Upper lobe of left lung (tissue), 6 donors: ENCODE measurements around the gene ARRDC4. TPM values are rescaled to one million over a fixed set of nuclear protein-coding genes. Genes with fewer than 3 reads are reported as not detected.

Source experiments
- ATAC-seq, 2 donors: fragments of 200-7000 bp; cut with Tn5 transposase; one replicate each; pipeline ENCODE4 v1.9.1; 2022; ENCODE audit warnings: mild to moderate bottlenecking in 2 of 2, moderate library complexity in 2 of 2; ENCODE audit not compliant: low FRiP score in 2 of 2
- DNase-seq, 2 donors: peaks; one replicate each; pipeline ENCODE4 v3.0.0-alpha.2; 2019 to 2020
- H3K27ac ChIP-seq, 4 donors: fragments of 200-600 bp; sonication (generic); one replicate each; pipeline ENCODE4 v1.5.1; 2016 to 2019
- H3K27me3 ChIP-seq, 4 donors: fragments of 200-600 bp; sonication (generic); one replicate each; pipeline ENCODE4 v1.5.1; 2017 to 2019
- H3K36me3 ChIP-seq, 4 donors: fragments of 200-600 bp; sonication (generic); one replicate each; pipeline ENCODE4 v1.5.1; 2016 to 2019
- H3K4me1 ChIP-seq, 4 donors: fragments of 200-600 bp; sonication (generic); one replicate each; pipeline ENCODE4 v1.5.1; 2018 to 2019
- H3K4me3 ChIP-seq, 4 donors: fragments of 200-600 bp; sonication (generic); one replicate each; pipeline ENCODE4 v1.5.1; 2017 to 2019; ENCODE audit warnings: mild to moderate bottlenecking in 2 of 4, moderate library complexity in 1 of 4
- H3K9me3 ChIP-seq, 4 donors: fragments of 200-600 bp; sonication (generic); one replicate each; pipeline ENCODE4 v1.5.1; 2018 to 2019
- EP300 ChIP-seq, 4 donors: sonication (generic); formaldehyde crosslinking; IDR thresholded peaks; one replicate each; pipeline ENCODE4 v1.5.1; 2017; ENCODE audit warnings: antibody characterized with exemption in 4 of 4, control low read depth in 2 of 4
- POLR2A ChIP-seq, 4 donors: fragments of 450-650 bp; IDR thresholded peaks; one replicate each; pipeline ENCODE4 v1.5.1; 2016 to 2017; ENCODE audit warnings: antibody characterized with exemption in 4 of 4, mild to moderate bottlenecking in 2 of 4
- POLR2AphosphoS5 ChIP-seq, 2 donors: sonication (generic); formaldehyde crosslinking; IDR thresholded peaks; one replicate each; pipeline ENCODE4 v1.5.1; 2017; ENCODE audit warnings: antibody characterized with exemption in 2 of 2
- WGBS, 2 donors: methylation state at CpG; one replicate each; pipeline ENCODE4 v1.1.5; 2017 to 2018; 5-methylcytosine and 5-hydroxymethylcytosine counted together
- total RNA-seq, 6 donors: library from RNA; depleted of rRNA in 4 of 6; stranded (reverse); fragments of >200 nt in 4 of 6; gene quantifications; one replicate each; pipeline versions ENCODE4 v1.1.0 to v1.2.1, GENCODE V29; 2016 to 2021
- TF ChIP-seq, protein P1 (sequence below), 6 experiments: fragments of 450-650 bp in 4 of 6; fragments of 200-600 bp in 2 of 6; sonication (generic) in 2 of 6; IDR thresholded peaks; one replicate each; pipeline ENCODE4 v1.5.1; 2016 to 2019; ENCODE audit warnings: antibody characterized with exemption in 6 of 6
- donor health status: DM: no; HTN: no; CAD: no; lungs with moderate emphysema.
- donor health status: DM: no; HTN: yes; CAD: no; lungs with severe emphysema.

Gene ARRDC4
- total RNA-seq, 6 donors from 2014 or later: 26.3 to 51.3 (median 36.3) TPM

GRCh38 chr15:98001663-98002194 is 41.2 kb downstream of the ARRDC4 start:
- H3K27me3 ChIP-seq: no peaks in the 10 kb centered on the region
- no peak overlapping the region for H3K27ac ChIP-seq
- no peak overlapping the region for H3K4me3 ChIP-seq
- no peaks in the 10 kb centered on the region for H3K9me3 ChIP-seq
- WGBS, 2 donors: 86 to 96% methylated on average over 10 of the region's 10 CpGs
- TF ChIP-seq POLR2AphosphoS5 (IDR thresholded peaks at IDR 0.05): no peak
- TF ChIP-seq, protein P1, sequence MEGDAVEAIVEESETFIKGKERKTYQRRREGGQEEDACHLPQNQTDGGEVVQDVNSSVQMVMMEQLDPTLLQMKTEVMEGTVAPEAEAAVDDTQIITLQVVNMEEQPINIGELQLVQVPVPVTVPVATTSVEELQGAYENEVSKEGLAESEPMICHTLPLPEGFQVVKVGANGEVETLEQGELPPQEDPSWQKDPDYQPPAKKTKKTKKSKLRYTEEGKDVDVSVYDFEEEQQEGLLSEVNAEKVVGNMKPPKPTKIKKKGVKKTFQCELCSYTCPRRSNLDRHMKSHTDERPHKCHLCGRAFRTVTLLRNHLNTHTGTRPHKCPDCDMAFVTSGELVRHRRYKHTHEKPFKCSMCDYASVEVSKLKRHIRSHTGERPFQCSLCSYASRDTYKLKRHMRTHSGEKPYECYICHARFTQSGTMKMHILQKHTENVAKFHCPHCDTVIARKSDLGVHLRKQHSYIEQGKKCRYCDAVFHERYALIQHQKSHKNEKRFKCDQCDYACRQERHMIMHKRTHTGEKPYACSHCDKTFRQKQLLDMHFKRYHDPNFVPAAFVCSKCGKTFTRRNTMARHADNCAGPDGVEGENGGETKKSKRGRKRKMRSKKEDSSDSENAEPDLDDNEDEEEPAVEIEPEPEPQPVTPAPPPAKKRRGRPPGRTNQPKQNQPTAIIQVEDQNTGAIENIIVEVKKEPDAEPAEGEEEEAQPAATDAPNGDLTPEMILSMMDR (IDR thresholded peaks at IDR 0.05): no peak
- ATAC-seq: no peak
- no peaks in the 10 kb centered on the region for H3K4me1 ChIP-seq
- no peak for DNase-seq
- H3K36me3 ChIP-seq: no peaks in the 10 kb centered on the region

DNA sequence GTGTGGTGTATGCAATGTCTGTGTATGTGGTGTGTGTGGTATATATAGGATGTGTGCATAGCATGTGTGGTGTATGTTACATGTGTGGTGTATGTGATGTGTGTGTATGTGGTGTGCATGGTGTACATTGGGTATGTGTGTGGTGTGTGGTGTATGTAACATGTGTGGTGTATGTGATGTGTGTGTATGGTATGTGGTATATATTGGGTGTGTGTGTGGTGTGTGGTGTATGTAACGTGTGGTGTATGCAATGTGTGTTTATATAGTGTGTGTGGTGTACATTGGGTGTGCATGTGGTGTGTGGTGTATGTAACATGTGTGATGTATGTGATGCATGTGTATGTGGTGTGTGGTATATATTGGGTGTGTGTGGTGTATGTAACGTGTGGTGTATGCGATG is 41.9 kb downstream of the ARRDC4 start:
- H3K4me1 ChIP-seq: no peaks in the 10 kb centered on the region

DNA sequence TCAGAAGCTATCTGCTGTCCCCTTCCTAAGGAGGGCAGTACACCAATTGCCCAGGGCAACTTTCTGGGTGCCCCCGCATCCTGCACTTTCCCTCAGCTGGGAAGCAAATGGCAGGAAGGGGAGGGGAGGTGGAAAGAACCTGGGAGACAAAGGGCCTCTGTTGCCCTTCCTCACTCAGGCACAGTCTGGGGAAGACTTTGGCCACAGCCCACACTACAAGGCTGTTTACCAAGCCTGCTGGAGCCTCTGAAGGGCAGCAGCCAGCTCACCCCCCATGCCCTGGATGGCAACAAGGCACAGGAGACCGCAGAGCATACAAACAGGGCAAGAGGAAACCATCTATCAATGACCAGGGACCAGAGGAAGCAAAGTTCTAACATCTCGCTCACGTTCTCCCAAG is 42.4 kb downstream of the ARRDC4 start:
- no peak for TF ChIP-seq POLR2AphosphoS5 (IDR thresholded peaks at IDR 0.05)
- no peak for TF ChIP-seq EP300 (IDR thresholded peaks at IDR 0.05)
- TF ChIP-seq POLR2A (IDR thresholded peaks at IDR 0.05): no peak
- TF ChIP-seq, protein P1 (IDR thresholded peaks at IDR 0.05): no peak
- Histone ChIP-seq H3K4me3 (no peak overlapping the region), H3K27me3 (no peaks in the 10 kb centered on the region), H3K4me1 (no peaks in the 10 kb centered on the region), H3K9me3 (no peaks in the 10 kb centered on the region), H3K36me3 (no peaks in the 10 kb centered on the region), H3K27ac (no peak overlapping the region)
- 74% methylated on average over 3 to 4 of the region's 4 CpGs for WGBS, 2 donors
- no peak for ATAC-seq
- no peak for DNase-seq

More for the DNA sequence above, 41.9 kb downstream of the ARRDC4 start:
- 88 to 91% methylated on average over 3 of the region's 3 CpGs for WGBS, 2 donors
- ATAC-seq (no peak), DNase-seq (no peak)
- Histone ChIP-seq H3K27ac (no peak overlapping the region), H3K9me3 (no peaks in the 10 kb centered on the region), H3K4me3 (no peak overlapping the region), H3K27me3 (no peaks in the 10 kb centered on the region), H3K36me3 (no peaks in the 10 kb centered on the region)
- TF ChIP-seq, protein P1 (IDR thresholded peaks at IDR 0.05): no peak

DNA sequence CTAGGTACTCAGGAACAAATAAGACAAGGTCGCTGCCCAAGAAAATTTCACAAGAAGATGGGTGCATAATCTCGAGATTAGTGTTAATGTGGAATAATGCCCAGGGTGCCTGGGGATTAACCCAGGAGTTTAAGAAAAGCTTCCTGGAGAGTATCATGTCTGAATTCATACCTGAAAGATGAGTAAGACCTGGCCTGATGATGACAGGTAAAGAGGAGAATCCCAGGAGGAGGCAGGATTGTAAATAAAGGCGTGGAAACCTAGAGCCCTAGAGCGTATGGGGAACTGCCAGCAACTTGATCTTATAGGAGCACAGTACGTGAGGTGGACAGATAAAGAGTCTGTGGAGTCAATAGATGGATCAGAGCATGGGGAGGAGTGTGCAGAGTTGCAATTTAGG is 43.0 kb downstream of the ARRDC4 start:
- DNase-seq (no peak), ATAC-seq (no peak)
- Histone ChIP-seq H3K27ac (no peak overlapping the region), H3K4me3 (no peak overlapping the region), H3K36me3 (no peaks in the 10 kb centered on the region), H3K9me3 (no peaks in the 10 kb centered on the region), H3K27me3 (no peaks in the 10 kb centered on the region), H3K4me1 (no peaks in the 10 kb centered on the region)
- TF ChIP-seq, protein P1 (IDR thresholded peaks at IDR 0.05): no peak
- no peak for TF ChIP-seq POLR2AphosphoS5 (IDR thresholded peaks at IDR 0.05)
- 74 to 80% methylated on average over 5 of the region's 5 CpGs for WGBS, 2 donors

GRCh38 chr15:98003996-98004395 is 43.5 kb downstream of the ARRDC4 start:
- WGBS, 2 donors: 59 to 78% methylated on average over 3 of the region's 3 CpGs
- no peak for TF ChIP-seq POLR2A (IDR thresholded peaks at IDR 0.05)
- TF ChIP-seq, protein P1 (IDR thresholded peaks at IDR 0.05): no peak
- no peak for TF ChIP-seq EP300 (IDR thresholded peaks at IDR 0.05)
- TF ChIP-seq POLR2AphosphoS5 (IDR thresholded peaks at IDR 0.05): no peak
- no peaks in the 10 kb centered on the region for H3K36me3 ChIP-seq

More at GRCh38 chr15:98003996-98004395, 43.5 kb downstream of the ARRDC4 start:
- DNase-seq (no peak), ATAC-seq (peak in 1 of 2 donors; percentile 13)
- Histone ChIP-seq H3K4me1 (no peaks in the 10 kb centered on the region), H3K9me3 (no peaks in the 10 kb centered on the region), H3K27me3 (no peaks in the 10 kb centered on the region), H3K27ac (no peak overlapping the region), H3K4me3 (no peak overlapping the region)
